Astrocyte (in vitro differentiated cells and primary cell): ENCODE data around the gene BANP.

Experiments
- CTCF ChIP-seq: IDR thresholded peaks from 2 replicates; pipeline ENCODE4 v1.5.1; 2011; ENCODE audit warnings: low read depth, mild to moderate bottlenecking, inconsistent platforms, low read length, moderate library complexity; ENCODE audit not compliant: insufficient read depth
- EZH2 ChIP-seq: IDR thresholded peaks from 2 replicates; pipeline ENCODE4 v1.6.1; 2012; ENCODE audit warnings: mild to moderate bottlenecking, low read length, inconsistent platforms; ENCODE audit not compliant: insufficient read depth

- TF ChIP-seq CTCF (no peak), EZH2 (no peak)
Measured at GRCh38 chr16:87951552-87952538, 611 bp downstream of the BANP start.
